ENCODE results near the gene TBC1D10A.

- TF ChIP-seq CTCF (IDR thresholded peaks at IDR 0.05) (no peak), EP300 (IDR thresholded peaks at IDR 0.05) (no peak)
Observed at GRCh38 chr22:30337461-30337778, 10.7 kb upstream of the TBC1D10A start.
